K562 (cell line): Measurements from ENCODE around the gene SLC7A14. TPM values are rescaled to one million over a fixed set of nuclear protein-coding genes. Genes with fewer than 3 reads are reported as not detected.

Experiments
- ATAC-seq: fragments of 200-7000 bp; cut with Tn5 transposase; 3 replicates; pipeline ENCODE4 v1.9.1; 2020; ENCODE audit warnings: moderate library complexity
- BruUV-seq: library from RNA; stranded (reverse); fragments of 400-500 nt; replicated peaks from 2 replicates; lab custom pipeline; 2021; lab: Mats Ljungman, UMichigan
- CTCF ChIA-PET: fragments of 300-600 bp; formaldehyde crosslinking; extraction: SDS; loops from one replicate; lab custom pipeline; 2021; ENCODE audit warnings: low intra/inter-chr PET ratio; lab: Yijun Ruan, JAX
- POLR2A ChIA-PET: fragments of 300-600, 350-650 bp; sonication (Branson Sonifier 250); formaldehyde crosslinking; extraction: SDS; loops from one replicate; lab custom pipeline; 2021; ENCODE audit warnings: antibody characterized with exemption, inconsistent platforms; lab: Yijun Ruan, JAX
- DNase-seq, 4 experiments: peaks; one replicate each; pipeline versions ENCODE4 v3.0.0 to v3.0.0-alpha.2; 2011 to 2018; ENCODE audit warnings: low spot score in 3 of 4, mixed read lengths in 3 of 4; ENCODE audit errors: extremely low read depth in 1 of 4
- FAIRE-seq: peaks from 2 replicates; lab custom pipeline; 2011; peaks lifted over from hg19 to GRCh38; lab: Jason Lieb, UNC
- H2AFZ ChIP-seq: 2 replicates; pipeline ENCODE4 v1.6.0; 2011; ENCODE audit warnings: low read depth, low read length, control low read depth, inconsistent platforms
- H3K27ac ChIP-seq: fragments of 200-600 bp; 3 replicates; pipeline ENCODE4 v1.8.0; 2011; ENCODE audit warnings: low read depth, mild to moderate bottlenecking, control low read depth, inconsistent platforms, low read length, moderate library complexity, mixed read lengths; ENCODE audit errors: extremely low read depth
- H3K27me3 ChIP-seq, 2 experiments: fragments of 300-600 bp in 1 of 2; 2 replicates in 1 of 2; 3 replicates in 1 of 2; pipeline versions ENCODE4 v1.6.0 to v1.8.0; 2011; ENCODE audit warnings: inconsistent platforms in 2 of 2, low read length in 2 of 2, mild to moderate bottlenecking in 1 of 2, mixed read lengths in 1 of 2, moderate library complexity in 1 of 2; ENCODE audit not compliant: control insufficient read depth in 2 of 2, insufficient read depth in 2 of 2
- H3K36me3 ChIP-seq: fragments of 300-600 bp; 3 replicates; pipeline ENCODE4 v1.8.0; 2011; ENCODE audit warnings: mild to moderate bottlenecking, low read length, inconsistent platforms; ENCODE audit not compliant: control insufficient read depth, insufficient read depth
- H3K4me1 ChIP-seq, 2 experiments: fragments of 200-600 bp in 1 of 2; replicated peaks in 1 of 2; 2 replicates in 1 of 2; 3 replicates in 1 of 2; pipeline versions ENCODE4 v1.5.1 to v1.8.0; 2011; ENCODE audit warnings: inconsistent platforms in 2 of 2, low read length in 2 of 2, mild to moderate bottlenecking in 1 of 2, mixed read lengths in 1 of 2, moderate library complexity in 1 of 2; ENCODE audit not compliant: control insufficient read depth in 2 of 2, insufficient read depth in 2 of 2
- H3K4me2 ChIP-seq: 2 replicates; pipeline ENCODE4 v1.6.1; 2011; ENCODE audit warnings: low read length, control low read depth, inconsistent platforms, mixed read lengths; ENCODE audit not compliant: insufficient read depth
- H3K4me3 ChIP-seq: fragments of 200-600 bp; sonication (generic), shearing (Covaris generic); 2 replicates; pipeline ENCODE4 v1.5.1; 2016; ENCODE audit warnings: control low read depth, inconsistent platforms
- H3K79me2 ChIP-seq: fragments of 200-600 bp; 3 replicates; pipeline ENCODE4 v1.8.0; 2011; ENCODE audit warnings: low read length, inconsistent platforms; ENCODE audit not compliant: control insufficient read depth, insufficient read depth
- H3K9ac ChIP-seq, 2 experiments: 2 replicates each; pipeline versions ENCODE4 v1.6.0 to v1.6.1; 2011; ENCODE audit warnings: low read depth in 2 of 2, low read length in 2 of 2, control low read depth in 1 of 2, inconsistent platforms in 1 of 2, mild to moderate bottlenecking in 1 of 2, mixed read lengths in 1 of 2; ENCODE audit not compliant: insufficient read depth in 1 of 2
- H3K9me1 ChIP-seq: one replicate; pipeline ENCODE4 v1.6.0; 2011; ENCODE audit warnings: inconsistent platforms, mild to moderate bottlenecking, low read length, moderate library complexity; ENCODE audit not compliant: control insufficient read depth, insufficient read depth
- H3K9me3 ChIP-seq: replicated peaks from 2 replicates; pipeline ENCODE4 v1.5.1; 2011; ENCODE audit warnings: low read depth, low read length, inconsistent platforms; ENCODE audit not compliant: control insufficient read depth, insufficient read depth
- H4K20me1 ChIP-seq: replicated peaks from 2 replicates; pipeline ENCODE4 v1.6.1; 2011; ENCODE audit warnings: low read length, inconsistent platforms, mixed read lengths; ENCODE audit not compliant: control insufficient read depth, insufficient read depth
- HNRNPLL ChIP-seq: fragments of 200-400 bp; formaldehyde crosslinking; IDR thresholded peaks from 2 replicates; pipeline ENCODE4 v1.6.1; 2017; ENCODE audit warnings: low read length, low read depth, mild to moderate bottlenecking; ENCODE audit not compliant: poor library complexity, severe bottlenecking
- PHB2 ChIP-seq: fragments of 450-650 bp; IDR thresholded peaks from 2 replicates; pipeline ENCODE4 v1.6.1; 2017; ENCODE audit warnings: low read depth
- ZFX ChIP-seq: sonication (generic); formaldehyde crosslinking; IDR thresholded peaks from 2 replicates; pipeline ENCODE4 v1.8.0; 2022; ENCODE audit warnings: mild to moderate bottlenecking, missing genetic modification reagents, moderate library complexity
- ZKSCAN1 ChIP-seq: fragments of 150-350 bp; IDR thresholded peaks from 2 replicates; pipeline ENCODE4 v1.6.1; 2016; ENCODE audit warnings: low read depth, low read length
- ZNF57 ChIP-seq: fragments of 450-650 bp; formaldehyde crosslinking; IDR thresholded peaks from 2 replicates; pipeline ENCODE4 v1.4.0; 2020; ENCODE audit warnings: mild to moderate bottlenecking, moderate library complexity
- ZNF766 ChIP-seq: fragments of 200-800 bp; sonication (Bioruptor generic); conservative IDR thresholded peaks from 2 replicates; pipeline ENCODE4 v1.6.1; 2016; ENCODE audit warnings: missing genetic modification characterization, missing compliant biosample characterization
- WGBS: fragments of 100-300 bp; shearing (Covaris generic); methylation state at CpG from one replicate; pipeline ENCODE4 v1.1.6; 2016; ENCODE audit warnings: low coverage, mixed read lengths; ENCODE audit not compliant: insufficient coverage; ENCODE audit errors: missing lambda C conversion rate; 5-methylcytosine and 5-hydroxymethylcytosine counted together
- in situ Hi-C: fragments of 300-500 bp; cut with MboI; formaldehyde crosslinking; loops from 4 replicates; pipeline ENCODE4 v1.15.0; 2018; ENCODE audit warnings: inconsistent platforms, mixed read lengths
- intact Hi-C: fragments of 100-400 bp; cut with micrococcal nuclease; formaldehyde crosslinking; loops from 2 replicates; pipeline ENCODE4 v1.14.2; 2022
- polyA plus RNA-seq, 8 experiments: library from polyadenylated mRNA; depleted of rRNA in 4 of 8; stranded (reverse) in 5 of 8; unstranded in 3 of 8; fragments of >200 nt; fragmentation: Nextera tagmentation in 2 of 8; fragmentation: Illumina TruSeq in 1 of 8; extraction: Ambion mirVana in 2 of 8; extraction: Trizol in 1 of 8; gene quantifications; 2 replicates each; pipeline versions ENCODE4 v1.2.1 to v1.2.3, GENCODE V29; 2011 to 2014; ENCODE audit warnings: inconsistent platforms in 1 of 8, missing spikeins in 1 of 8
- total RNA-seq, 7 experiments: library from RNA; depleted of rRNA in 6 of 7; stranded (reverse); fragments of >200 nt in 6 of 7; fragmentation: Illumina TruSeq in 2 of 7; extraction: Trizol in 2 of 7; gene quantifications; 2 replicates each; pipeline versions ENCODE4 v1.2.1 to v1.2.3, GENCODE V29; 2011 to 2021; ENCODE audit warnings: low replicate concordance in 1 of 7

The SLC7A14 gene
- total and polyA plus RNA-seq, 9 of the 15 experiments (the other 6 are each of a cell fraction or from before 2014, with no cell fraction given) = not detected

DNA sequence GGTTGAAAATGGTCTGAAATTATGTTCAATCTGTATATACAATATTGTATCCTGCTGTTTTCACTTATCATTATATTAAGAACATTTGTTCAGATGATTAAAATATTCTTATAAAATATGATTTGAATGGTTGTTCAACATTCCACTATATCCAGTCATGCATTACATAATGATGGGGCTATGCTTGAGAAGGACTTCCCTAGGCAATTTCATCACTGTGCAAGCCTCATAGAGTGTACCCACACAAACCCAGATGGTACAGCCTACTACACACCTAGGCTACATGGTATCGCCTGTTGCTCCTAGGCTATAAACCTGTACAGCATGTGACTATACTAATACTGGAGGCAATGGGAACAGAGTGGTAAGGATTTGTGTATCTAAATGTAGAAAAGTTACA lies 30.5 kb downstream of the SLC7A14 start:
- no peaks in the 10 kb centered on the region for H3K27me3 ChIP-seq
- in situ Hi-C loops = no loop called here
- ATAC-seq = no peak
- H3K9ac ChIP-seq = no peak overlapping the region
- no peaks in the 10 kb centered on the region for H3K9me1 ChIP-seq
- no peak for FAIRE-seq
- CTCF ChIA-PET = no interaction called here
- no peaks in the 10 kb centered on the region for H4K20me1 ChIP-seq
- no peak overlapping the region for H3K4me3 ChIP-seq
- BruUV-seq = no TSS peak
- DNase-seq = no peak
- POLR2A ChIA-PET = no interaction called here
- no peaks in the 10 kb centered on the region for H3K79me2 ChIP-seq
- no peak overlapping the region for H3K27ac ChIP-seq
- no peaks in the 10 kb centered on the region for H3K4me1 ChIP-seq
- H3K4me2 ChIP-seq = no peak overlapping the region
- no peaks in the 10 kb centered on the region for H3K36me3 ChIP-seq
- H2AFZ ChIP-seq = no peak overlapping the region
- 79% methylated on average over 1 of the region's 1 CpG for WGBS
- TF ChIP-seq PHB2 = no peak
- no peak for TF ChIP-seq ZNF57
- TF ChIP-seq HNRNPLL = no peak
- TF ChIP-seq ZKSCAN1 = no peak
- no peak for TF ChIP-seq ZFX (CRISPR knock-in tag)
- no peak for TF ChIP-seq ZNF766 (CRISPR knock-in tag)
- H3K9me3 ChIP-seq = no peaks in the 10 kb centered on the region
- intact Hi-C loops = loop anchor here (10.0 kb wide), 1 partner anchor 139 kb away; no protein-coding TSS in a partner anchor
